ENCODE results near the gene CC2D2A.

DNA sequence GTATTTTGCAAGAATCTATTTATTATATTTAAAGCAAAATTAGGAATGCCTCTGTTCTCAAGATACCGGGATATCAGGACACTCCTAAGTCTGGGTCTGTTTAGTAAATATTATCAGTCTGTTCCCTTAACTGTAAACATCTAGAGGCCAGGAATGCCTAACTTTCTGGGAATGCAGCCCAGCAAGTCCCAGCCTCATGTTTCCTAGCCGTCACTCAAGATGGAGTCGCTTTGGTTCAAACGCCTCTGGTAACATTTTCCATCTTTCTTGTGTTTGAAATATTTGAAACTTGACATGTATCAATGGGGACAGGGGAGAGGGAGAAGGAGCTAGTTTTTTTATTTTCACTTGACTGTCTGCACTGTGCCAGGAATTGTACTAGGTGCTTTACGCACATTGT, 100.1 kb downstream of the CC2D2A start:
- TF ChIP-seq, protein P1, sequence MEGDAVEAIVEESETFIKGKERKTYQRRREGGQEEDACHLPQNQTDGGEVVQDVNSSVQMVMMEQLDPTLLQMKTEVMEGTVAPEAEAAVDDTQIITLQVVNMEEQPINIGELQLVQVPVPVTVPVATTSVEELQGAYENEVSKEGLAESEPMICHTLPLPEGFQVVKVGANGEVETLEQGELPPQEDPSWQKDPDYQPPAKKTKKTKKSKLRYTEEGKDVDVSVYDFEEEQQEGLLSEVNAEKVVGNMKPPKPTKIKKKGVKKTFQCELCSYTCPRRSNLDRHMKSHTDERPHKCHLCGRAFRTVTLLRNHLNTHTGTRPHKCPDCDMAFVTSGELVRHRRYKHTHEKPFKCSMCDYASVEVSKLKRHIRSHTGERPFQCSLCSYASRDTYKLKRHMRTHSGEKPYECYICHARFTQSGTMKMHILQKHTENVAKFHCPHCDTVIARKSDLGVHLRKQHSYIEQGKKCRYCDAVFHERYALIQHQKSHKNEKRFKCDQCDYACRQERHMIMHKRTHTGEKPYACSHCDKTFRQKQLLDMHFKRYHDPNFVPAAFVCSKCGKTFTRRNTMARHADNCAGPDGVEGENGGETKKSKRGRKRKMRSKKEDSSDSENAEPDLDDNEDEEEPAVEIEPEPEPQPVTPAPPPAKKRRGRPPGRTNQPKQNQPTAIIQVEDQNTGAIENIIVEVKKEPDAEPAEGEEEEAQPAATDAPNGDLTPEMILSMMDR (conservative IDR thresholded peaks at IDR 0.05; ENCODE audit: low read depth, low read length): no peak
- TF ChIP-seq EZH2 (IDR thresholded peaks at IDR 0.05; ENCODE audit: borderline replicate concordance, low read depth, low read length, poor library complexity, severe bottlenecking): no peak
